NCI-H2107 treated with DMSO at 0.1 percent for 48 hours (cell line): ENCODE data around the gene ZNF428.
"Not testable (repeated sequence)": the region's sequence is repeated elsewhere in the genome, so short reads cannot be mapped to it uniquely, and the experiment has no call there.

Experiments used
- DNase-seq: peaks from one replicate; lab custom pipeline; 2025; ENCODE audit not compliant: unreplicated experiment; lab: John Stamatoyannopoulos, UW

The ZNF428 gene

GRCh38 chr19:43640424-43640757, 21.0 kb upstream of the ZNF428 start:
- DNase-seq: no peak

- peak; percentile 6 for DNase-seq
Observed at GRCh38 chr19:43639519-43640423, 20.3 kb upstream of the ZNF428 start, which contains the start of gene CADM4. CADM4 (minus strand) TSS chr19:43639850; CDS start chr19:43639790, 60 bp downstream.

- no peak for DNase-seq
Observed at GRCh38 chr19:43638995-43639518, 19.6 kb upstream of the ZNF428 start.

GRCh38 chr19:43638214-43638994, 19.0 kb upstream of the ZNF428 start:
- DNase-seq: no peak

- no peak for DNase-seq
Observed at GRCh38 chr19:43636121-43636683, 16.8 kb upstream of the ZNF428 start.

- not testable (repeated sequence) for DNase-seq
Observed at GRCh38 chr19:43635561-43635940, 16.1 kb upstream of the ZNF428 start.

GRCh38 chr19:43634872-43635560, 15.6 kb upstream of the ZNF428 start:
- DNase-seq: no peak

GRCh38 chr19:43634506-43634871, 15.1 kb upstream of the ZNF428 start:
- no peak for DNase-seq

GRCh38 chr19:43634068-43634467, 14.6 kb upstream of the ZNF428 start:
- DNase-seq: no peak

GRCh38 chr19:43633520-43633919, 14.1 kb upstream of the ZNF428 start:
- no peak for DNase-seq

- no peak for DNase-seq
Observed at GRCh38 chr19:43631491-43631890, 12.1 kb upstream of the ZNF428 start.

GRCh38 chr19:43628646-43629326, 9.4 kb upstream of the ZNF428 start:
- DNase-seq: no peak

- DNase-seq: no peak
Observed at GRCh38 chr19:43626838-43627237, 7.4 kb upstream of the ZNF428 start.

- DNase-seq: no peak
Observed at GRCh38 chr19:43625918-43626579, 6.6 kb upstream of the ZNF428 start.

GRCh38 chr19:43624933-43625332, 5.5 kb upstream of the ZNF428 start:
- no peak for DNase-seq

GRCh38 chr19:43623889-43624670, 4.7 kb upstream of the ZNF428 start:
- no peak for DNase-seq

GRCh38 chr19:43622956-43623355, 3.5 kb upstream of the ZNF428 start:
- DNase-seq: no peak

GRCh38 chr19:43622070-43622469, 2.6 kb upstream of the ZNF428 start:
- DNase-seq: no peak
